SK-N-SH treated with all-trans-retinoic acid at 6 μM for 48 hours (cell line): Measurements from ENCODE around the gene SLC2A14.

ENCODE experiments used
- BACH2 ChIP-seq: fragments of 250-450 bp; sonication (Bioruptor Pico); IDR thresholded peaks from 2 replicates; pipeline ENCODE4 v1.9.0; 2021; ENCODE audit warnings: mild to moderate bottlenecking, borderline replicate concordance
- PPARA ChIP-seq: fragments of 250-450 bp; sonication (Bioruptor Pico); IDR thresholded peaks from 2 replicates; pipeline ENCODE4 v1.5.0; 2020; ENCODE audit warnings: mild to moderate bottlenecking, borderline replicate concordance
- SNAI2 ChIP-seq: fragments of 250-450 bp; sonication (Bioruptor Pico); IDR thresholded peaks from 2 replicates; pipeline ENCODE4 v1.5.0; 2020; ENCODE audit warnings: mild to moderate bottlenecking, moderate library complexity
- TCF4 ChIP-seq: fragments of 250-450 bp; sonication (Bioruptor Pico); IDR thresholded peaks from 2 replicates; pipeline ENCODE4 v1.8.0; 2021; ENCODE audit warnings: mild to moderate bottlenecking, moderate library complexity, borderline replicate concordance
- ZNF565 ChIP-seq: fragments of 450-650 bp; formaldehyde crosslinking; conservative IDR thresholded peaks from 2 replicates; pipeline ENCODE4 v1.5.0; 2020; ENCODE audit warnings: low read depth, mild to moderate bottlenecking, moderate library complexity
- ZNF8 ChIP-seq: fragments of 450-650 bp; formaldehyde crosslinking; IDR thresholded peaks from 2 replicates; pipeline ENCODE4 v1.5.0; 2020; ENCODE audit warnings: mild to moderate bottlenecking, moderate library complexity
- TF ChIP-seq, protein P1 (sequence below): fragments of 250-450 bp; sonication (Bioruptor Pico); IDR thresholded peaks from 2 replicates; pipeline ENCODE4 v1.5.1; 2020; ENCODE audit warnings: low read depth, mild to moderate bottlenecking, moderate library complexity
- TF ChIP-seq, protein P2 (sequence below): fragments of 250-450 bp; sonication (Bioruptor Pico); IDR thresholded peaks from 2 replicates; pipeline ENCODE4 v1.8.0; 2020; ENCODE audit warnings: mild to moderate bottlenecking, moderate library complexity, borderline replicate concordance

DNA sequence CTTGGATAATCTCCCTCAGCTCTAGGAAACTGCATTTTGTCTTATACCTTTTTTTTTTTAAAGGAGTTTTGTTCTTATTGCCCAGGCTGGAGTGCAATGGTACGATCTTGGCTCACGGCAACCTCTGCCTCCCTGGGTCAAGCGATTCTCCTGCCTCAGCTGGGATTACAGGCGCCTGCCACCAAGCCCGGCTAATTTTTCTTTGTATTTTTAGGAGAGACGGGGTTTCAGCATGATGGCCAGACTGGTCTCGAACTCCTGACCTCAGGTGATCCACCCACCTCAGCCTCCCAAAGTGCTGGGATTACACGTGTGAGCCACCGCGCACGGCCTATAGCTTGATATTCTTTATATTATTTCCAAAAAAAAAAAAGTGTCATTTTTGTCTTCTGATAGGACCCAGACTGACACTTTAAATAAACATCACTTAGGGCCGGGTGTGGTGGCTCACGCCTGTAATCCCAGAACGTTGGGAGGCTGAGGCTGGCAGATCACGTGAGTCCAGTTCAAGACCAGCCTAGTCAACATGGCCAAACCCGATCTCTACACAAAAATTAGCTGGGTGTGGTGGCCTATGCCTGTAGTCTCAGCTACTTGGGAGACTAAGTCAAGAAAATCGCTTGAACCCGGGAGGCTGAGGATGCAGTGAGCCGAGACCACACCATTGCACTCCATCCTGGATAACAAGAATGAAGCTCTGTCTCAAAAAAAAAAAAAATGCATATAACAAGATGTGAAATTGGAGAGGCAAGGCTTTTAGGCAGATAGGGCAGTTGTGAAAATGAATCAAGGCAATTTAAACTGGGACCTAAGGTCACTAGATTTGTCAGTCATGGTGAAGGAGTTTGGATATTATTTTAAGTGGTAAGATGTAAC, 44.9 kb upstream of the SLC2A14 start:
- TF ChIP-seq SNAI2 (CRISPR knock-in tag) = no peak
- TF ChIP-seq ZNF8 (CRISPR knock-in tag) = no peak
- TF ChIP-seq, protein P1, sequence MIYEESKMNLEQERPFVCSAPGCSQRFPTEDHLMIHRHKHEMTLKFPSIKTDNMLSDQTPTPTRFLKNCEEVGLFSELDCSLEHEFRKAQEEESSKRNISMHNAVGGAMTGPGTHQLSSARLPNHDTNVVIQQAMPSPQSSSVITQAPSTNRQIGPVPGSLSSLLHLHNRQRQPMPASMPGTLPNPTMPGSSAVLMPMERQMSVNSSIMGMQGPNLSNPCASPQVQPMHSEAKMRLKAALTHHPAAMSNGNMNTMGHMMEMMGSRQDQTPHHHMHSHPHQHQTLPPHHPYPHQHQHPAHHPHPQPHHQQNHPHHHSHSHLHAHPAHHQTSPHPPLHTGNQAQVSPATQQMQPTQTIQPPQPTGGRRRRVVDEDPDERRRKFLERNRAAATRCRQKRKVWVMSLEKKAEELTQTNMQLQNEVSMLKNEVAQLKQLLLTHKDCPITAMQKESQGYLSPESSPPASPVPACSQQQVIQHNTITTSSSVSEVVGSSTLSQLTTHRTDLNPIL (CRISPR knock-in tag) = no peak
- no peak for TF ChIP-seq PPARA (CRISPR knock-in tag)
- TF ChIP-seq, protein P2, sequence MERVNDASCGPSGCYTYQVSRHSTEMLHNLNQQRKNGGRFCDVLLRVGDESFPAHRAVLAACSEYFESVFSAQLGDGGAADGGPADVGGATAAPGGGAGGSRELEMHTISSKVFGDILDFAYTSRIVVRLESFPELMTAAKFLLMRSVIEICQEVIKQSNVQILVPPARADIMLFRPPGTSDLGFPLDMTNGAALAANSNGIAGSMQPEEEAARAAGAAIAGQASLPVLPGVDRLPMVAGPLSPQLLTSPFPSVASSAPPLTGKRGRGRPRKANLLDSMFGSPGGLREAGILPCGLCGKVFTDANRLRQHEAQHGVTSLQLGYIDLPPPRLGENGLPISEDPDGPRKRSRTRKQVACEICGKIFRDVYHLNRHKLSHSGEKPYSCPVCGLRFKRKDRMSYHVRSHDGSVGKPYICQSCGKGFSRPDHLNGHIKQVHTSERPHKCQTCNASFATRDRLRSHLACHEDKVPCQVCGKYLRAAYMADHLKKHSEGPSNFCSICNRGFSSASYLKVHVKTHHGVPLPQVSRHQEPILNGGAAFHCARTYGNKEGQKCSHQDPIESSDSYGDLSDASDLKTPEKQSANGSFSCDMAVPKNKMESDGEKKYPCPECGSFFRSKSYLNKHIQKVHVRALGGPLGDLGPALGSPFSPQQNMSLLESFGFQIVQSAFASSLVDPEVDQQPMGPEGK = no peak
- no peak for TF ChIP-seq BACH2
- no peak for TF ChIP-seq ZNF565 (CRISPR knock-in tag)
- TF ChIP-seq TCF4 = no peak
